ENCODE data around the gene CETP.

DNA sequence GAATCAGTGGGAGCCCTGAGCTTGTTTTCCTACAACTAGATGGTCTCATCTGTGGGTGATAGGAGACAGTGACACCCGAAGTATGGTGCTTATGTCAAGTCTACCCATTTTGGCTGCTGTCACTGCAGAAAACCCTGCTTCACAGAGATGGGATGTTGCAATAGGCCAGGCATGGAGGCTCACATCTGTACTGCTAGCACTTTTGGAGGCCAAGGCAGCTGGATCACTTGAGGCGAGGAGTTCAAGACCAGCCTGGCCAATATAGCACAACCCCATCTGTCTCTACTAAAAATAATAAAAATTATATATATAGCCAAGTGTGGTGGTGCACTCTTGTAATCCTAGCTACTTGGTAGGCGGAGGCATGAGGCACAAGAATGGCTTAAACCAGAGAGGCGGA, 32.1 kb upstream of the CETP start:
- TF ChIP-seq, protein P1, sequence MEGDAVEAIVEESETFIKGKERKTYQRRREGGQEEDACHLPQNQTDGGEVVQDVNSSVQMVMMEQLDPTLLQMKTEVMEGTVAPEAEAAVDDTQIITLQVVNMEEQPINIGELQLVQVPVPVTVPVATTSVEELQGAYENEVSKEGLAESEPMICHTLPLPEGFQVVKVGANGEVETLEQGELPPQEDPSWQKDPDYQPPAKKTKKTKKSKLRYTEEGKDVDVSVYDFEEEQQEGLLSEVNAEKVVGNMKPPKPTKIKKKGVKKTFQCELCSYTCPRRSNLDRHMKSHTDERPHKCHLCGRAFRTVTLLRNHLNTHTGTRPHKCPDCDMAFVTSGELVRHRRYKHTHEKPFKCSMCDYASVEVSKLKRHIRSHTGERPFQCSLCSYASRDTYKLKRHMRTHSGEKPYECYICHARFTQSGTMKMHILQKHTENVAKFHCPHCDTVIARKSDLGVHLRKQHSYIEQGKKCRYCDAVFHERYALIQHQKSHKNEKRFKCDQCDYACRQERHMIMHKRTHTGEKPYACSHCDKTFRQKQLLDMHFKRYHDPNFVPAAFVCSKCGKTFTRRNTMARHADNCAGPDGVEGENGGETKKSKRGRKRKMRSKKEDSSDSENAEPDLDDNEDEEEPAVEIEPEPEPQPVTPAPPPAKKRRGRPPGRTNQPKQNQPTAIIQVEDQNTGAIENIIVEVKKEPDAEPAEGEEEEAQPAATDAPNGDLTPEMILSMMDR (conservative IDR thresholded peaks at IDR 0.05 in 1 of 2, IDR thresholded peaks at IDR 0.05 in 1 of 2; ENCODE audit: low read depth in 1 of 2, low read length in 2 of 2): no peak
- no peak for TF ChIP-seq EZH2 (IDR thresholded peaks at IDR 0.05; ENCODE audit: low read length, missing control alignments)

All from fibroblast of lung (primary cell).